ENCODE measurements around the gene BAZ2B. TPM values are rescaled to one million over a fixed set of nuclear protein-coding genes. Genes with fewer than 3 reads are reported as not detected.

BAZ2B gene
- total RNA-seq, 4 donors from 2014 or later, result 94.5 to 237 (median 145) TPM

GRCh38 chr2:159279700-159280099 lies 336.6 kb downstream of the BAZ2B start:
- H3K27me3 ChIP-seq, result no peaks in the 10 kb centered on the region
- no peaks in the 10 kb centered on the region for H3K4me1 ChIP-seq
- no peak overlapping the region for H3K27ac ChIP-seq
- no peaks in the 10 kb centered on the region for H3K9me3 ChIP-seq
- DNase-seq, result no peak
- intact Hi-C loops (cut with DNase I; ENCODE audit: low total_unique reads), result no loop called here
- no peak for TF ChIP-seq POLR2A (IDR thresholded peaks at IDR 0.05)
- no peak for TF ChIP-seq CTCF (IDR thresholded peaks at IDR 0.05)
- no peaks in the 10 kb centered on the region for H3K36me3 ChIP-seq
- no peak overlapping the region for H3K4me3 ChIP-seq

GRCh38 chr2:159275111-159275510 lies 341.2 kb downstream of the BAZ2B start:
- DNase-seq, result no peak
- intact Hi-C loops (cut with DNase I; ENCODE audit: low total_unique reads), result no loop called here
- Histone ChIP-seq H3K36me3 (no peaks in the 10 kb centered on the region), H3K27me3 (no peaks in the 10 kb centered on the region), H3K9me3 (no peaks in the 10 kb centered on the region), H3K4me3 (no peak overlapping the region), H3K27ac (no peak overlapping the region), H3K4me1 (no peaks in the 10 kb centered on the region)
- no peak for TF ChIP-seq POLR2A (IDR thresholded peaks at IDR 0.05)
- TF ChIP-seq CTCF (IDR thresholded peaks at IDR 0.05), result no peak

GRCh38 chr2:159272156-159272555 lies 344.2 kb downstream of the BAZ2B start:
- TF ChIP-seq CTCF (IDR thresholded peaks at IDR 0.05), result no peak
- no peak for TF ChIP-seq POLR2A (IDR thresholded peaks at IDR 0.05)

GRCh38 chr2:159270744-159271379 lies 345.5 kb downstream of the BAZ2B start:
- Histone ChIP-seq H3K4me1 (no peaks in the 10 kb centered on the region), H3K9me3 (no peaks in the 10 kb centered on the region), H3K27ac (no peak overlapping the region), H3K36me3 (no peaks in the 10 kb centered on the region), H3K27me3 (no peaks in the 10 kb centered on the region), H3K4me3 (no peak overlapping the region)
- intact Hi-C loops (cut with DNase I; ENCODE audit: low total_unique reads), result no loop called here
- no peak for DNase-seq
- TF ChIP-seq POLR2A (IDR thresholded peaks at IDR 0.05), result no peak
- no peak for TF ChIP-seq CTCF (IDR thresholded peaks at IDR 0.05)

More at GRCh38 chr2:159272156-159272555, 344.2 kb downstream of the BAZ2B start:
- no peaks in the 10 kb centered on the region for H3K27me3 ChIP-seq
- intact Hi-C loops (cut with DNase I; ENCODE audit: low total_unique reads), result no loop called here
- H3K4me3 ChIP-seq, result no peak overlapping the region
- no peak overlapping the region for H3K27ac ChIP-seq
- H3K9me3 ChIP-seq, result no peaks in the 10 kb centered on the region
- DNase-seq, result no peak
- no peaks in the 10 kb centered on the region for H3K36me3 ChIP-seq
- H3K4me1 ChIP-seq, result no peaks in the 10 kb centered on the region

Small RNAs within 50 kb of the gene (small RNA-seq; reads per million reads assigned to genes)
- gene RF00019, result not detected

Other genes with a start within 250 kb of the BAZ2B start
- 100 to 1,000 TPM; 115 to 279 (median 165) TPM for gene MARCHF7, start 96.0 kb upstream of the BAZ2B start, total RNA-seq
- 100 to 1,000 TPM in 1 of 4 donors, 10 to 100 TPM in 3; 31.8 to 103 (median 45.5) TPM for gene CD302, start 181.7 kb upstream of the BAZ2B start, total RNA-seq